ENCODE data around the gene SEC31B. TPM values are rescaled to one million over a fixed set of nuclear protein-coding genes. Genes with fewer than 3 reads are reported as not detected.

SEC31B gene, protein sequence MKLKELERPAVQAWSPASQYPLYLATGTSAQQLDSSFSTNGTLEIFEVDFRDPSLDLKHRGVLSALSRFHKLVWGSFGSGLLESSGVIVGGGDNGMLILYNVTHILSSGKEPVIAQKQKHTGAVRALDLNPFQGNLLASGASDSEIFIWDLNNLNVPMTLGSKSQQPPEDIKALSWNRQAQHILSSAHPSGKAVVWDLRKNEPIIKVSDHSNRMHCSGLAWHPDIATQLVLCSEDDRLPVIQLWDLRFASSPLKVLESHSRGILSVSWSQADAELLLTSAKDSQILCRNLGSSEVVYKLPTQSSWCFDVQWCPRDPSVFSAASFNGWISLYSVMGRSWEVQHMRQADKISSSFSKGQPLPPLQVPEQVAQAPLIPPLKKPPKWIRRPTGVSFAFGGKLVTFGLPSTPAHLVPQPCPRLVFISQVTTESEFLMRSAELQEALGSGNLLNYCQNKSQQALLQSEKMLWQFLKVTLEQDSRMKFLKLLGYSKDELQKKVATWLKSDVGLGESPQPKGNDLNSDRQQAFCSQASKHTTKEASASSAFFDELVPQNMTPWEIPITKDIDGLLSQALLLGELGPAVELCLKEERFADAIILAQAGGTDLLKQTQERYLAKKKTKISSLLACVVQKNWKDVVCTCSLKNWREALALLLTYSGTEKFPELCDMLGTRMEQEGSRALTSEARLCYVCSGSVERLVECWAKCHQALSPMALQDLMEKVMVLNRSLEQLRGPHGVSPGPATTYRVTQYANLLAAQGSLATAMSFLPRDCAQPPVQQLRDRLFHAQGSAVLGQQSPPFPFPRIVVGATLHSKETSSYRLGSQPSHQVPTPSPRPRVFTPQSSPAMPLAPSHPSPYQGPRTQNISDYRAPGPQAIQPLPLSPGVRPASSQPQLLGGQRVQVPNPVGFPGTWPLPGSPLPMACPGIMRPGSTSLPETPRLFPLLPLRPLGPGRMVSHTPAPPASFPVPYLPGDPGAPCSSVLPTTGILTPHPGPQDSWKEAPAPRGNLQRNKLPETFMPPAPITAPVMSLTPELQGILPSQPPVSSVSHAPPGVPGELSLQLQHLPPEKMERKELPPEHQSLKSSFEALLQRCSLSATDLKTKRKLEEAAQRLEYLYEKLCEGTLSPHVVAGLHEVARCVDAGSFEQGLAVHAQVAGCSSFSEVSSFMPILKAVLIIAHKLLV
- total RNA-seq, result 42.3 and 50.5 TPM in 2 replicates

DNA sequence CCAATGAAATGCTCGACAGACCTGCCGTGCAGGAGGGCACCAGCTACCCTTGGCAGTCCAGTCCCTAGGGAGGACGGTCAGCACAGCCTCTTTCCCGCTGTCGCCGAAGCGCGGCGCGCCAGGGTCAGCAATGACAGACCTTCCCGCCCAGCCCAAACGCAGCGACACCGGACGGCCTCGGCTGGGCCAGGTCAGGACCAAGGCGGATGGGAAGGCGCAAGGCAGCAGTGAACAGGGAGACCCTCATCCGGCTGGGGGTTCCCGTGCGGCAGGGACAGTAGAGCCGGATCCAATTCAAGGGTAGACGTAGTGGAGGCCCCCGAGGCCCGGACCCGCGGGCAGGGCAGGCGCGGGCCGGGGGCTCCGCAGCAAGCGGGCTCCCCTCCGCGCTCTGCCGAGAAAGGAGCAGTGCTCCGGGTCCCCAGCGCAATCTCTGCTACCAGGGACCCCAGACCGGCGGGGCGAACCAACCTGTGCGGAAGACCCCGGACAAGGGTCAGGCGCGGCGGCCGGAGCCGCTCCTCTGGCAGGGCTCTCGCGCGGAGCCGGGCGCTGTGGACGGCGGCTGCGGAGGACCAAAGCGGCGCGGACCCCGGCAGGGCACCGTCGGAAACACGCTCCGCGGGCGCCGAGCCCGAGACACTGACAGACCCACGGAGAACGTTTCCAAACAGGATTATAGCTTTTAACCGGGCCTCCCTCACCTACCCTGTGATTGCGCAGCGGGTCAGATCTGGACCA, at the start of gene SEC31B:
Gene SEC31B (minus strand): TSS at position 551 of the 741 bp plus-strand sequence. CDS start 2,909 bp downstream, outside the sequence.
- Mint-ChIP-seq H3K27me3 (ENCODE audit: insufficient read depth) (no peaks in the 10 kb centered on the region), H3K36me3 (ENCODE audit: low read depth) (peaks cover 42% of the 10 kb centered on the region), H3K4me1 (ENCODE audit: low read depth) (peaks cover 30% of the 10 kb centered on the region), H3K27ac (no peak within 1 kb of the TSS), H3K9me3 (no peaks in the 10 kb centered on the region), H3K4me3 (no peak within 1 kb of the TSS)
- intact Hi-C loops (cut with micrococcal nuclease), result no loop called here
- DNase-seq (ENCODE audit: low spot score), result no peak

DNA sequence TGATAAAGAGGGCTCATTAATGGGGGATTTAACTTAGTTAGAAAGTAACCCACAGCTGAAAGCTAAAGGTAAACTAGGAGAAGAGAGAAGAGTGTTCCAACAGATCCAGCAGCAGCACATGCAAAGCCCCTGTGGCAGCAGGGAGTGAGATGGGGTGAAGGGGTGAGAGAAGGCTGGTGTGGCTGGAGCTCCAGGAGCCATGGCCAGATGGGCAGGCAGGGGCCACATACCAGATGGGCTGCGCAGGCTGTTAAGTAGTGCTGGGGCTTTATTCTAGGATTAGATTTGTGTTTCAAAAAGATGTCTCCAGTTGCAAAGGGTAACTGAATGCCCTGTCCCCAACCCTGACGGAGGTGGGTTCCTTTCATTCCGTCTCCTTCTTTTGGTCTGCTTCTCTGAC, 49.3 kb upstream of the SEC31B start:
- peaks cover 35% of the 10 kb centered on the region for H3K27me3 Mint-ChIP-seq (ENCODE audit: insufficient read depth)
- H3K27ac Mint-ChIP-seq, result no peak overlapping the region
- H3K4me3 Mint-ChIP-seq, result no peak overlapping the region
- H3K4me1 Mint-ChIP-seq (ENCODE audit: low read depth), result no peaks in the 10 kb centered on the region
- no peaks in the 10 kb centered on the region for H3K36me3 Mint-ChIP-seq (ENCODE audit: low read depth)
- intact Hi-C loops (cut with micrococcal nuclease), result no loop called here
- DNase-seq (ENCODE audit: low spot score), result no peak
- no peaks in the 10 kb centered on the region for H3K9me3 Mint-ChIP-seq

DNA sequence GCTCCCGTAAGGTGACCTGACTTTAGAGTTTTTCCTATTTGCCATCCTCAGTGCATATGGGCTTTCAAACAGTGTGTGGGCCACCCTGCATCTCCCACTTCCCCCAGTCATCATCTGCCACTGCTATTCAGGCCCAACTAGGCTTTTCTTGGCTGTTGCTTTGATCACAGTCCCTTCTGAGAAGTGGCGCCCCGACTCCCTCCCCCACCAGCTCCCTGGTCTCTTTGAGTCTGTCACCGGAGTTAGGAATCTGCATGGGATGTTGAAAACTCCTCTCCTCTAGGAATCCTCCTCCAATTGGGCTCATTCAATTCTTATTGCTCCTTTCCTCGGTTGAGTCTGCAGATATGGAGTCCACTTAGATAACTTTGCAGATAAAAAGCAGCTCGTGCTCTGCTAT, 48.2 kb upstream of the SEC31B start:
- Mint-ChIP-seq H3K9me3 (no peaks in the 10 kb centered on the region), H3K4me3 (no peak overlapping the region), H3K4me1 (ENCODE audit: low read depth) (no peaks in the 10 kb centered on the region), H3K36me3 (ENCODE audit: low read depth) (no peaks in the 10 kb centered on the region), H3K27me3 (ENCODE audit: insufficient read depth) (peaks cover 39% of the 10 kb centered on the region), H3K27ac (no peak overlapping the region)
- no peak for DNase-seq (ENCODE audit: low spot score)
- intact Hi-C loops (cut with micrococcal nuclease), result no loop called here

DNA sequence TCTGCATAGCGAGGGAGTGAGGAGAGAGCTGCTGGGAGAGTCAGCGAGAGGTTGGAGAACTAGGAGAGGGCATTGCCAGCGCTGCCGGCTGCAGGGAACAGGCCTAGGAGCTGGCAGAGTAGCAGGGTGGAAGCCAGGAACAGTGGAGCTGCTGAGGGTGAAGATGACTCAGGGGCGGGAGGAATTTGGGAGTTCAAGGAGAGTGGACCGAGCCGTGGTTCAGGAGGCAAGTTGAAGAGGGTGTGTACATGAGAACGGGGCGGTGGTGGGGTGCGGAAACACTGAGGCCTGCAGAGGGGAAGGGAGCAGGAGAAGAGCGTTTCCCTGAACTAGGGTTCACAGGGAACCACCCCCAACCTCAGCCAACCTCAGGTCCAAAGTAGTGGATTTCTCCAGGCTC, 47.6 kb upstream of the SEC31B start:
- intact Hi-C loops (cut with micrococcal nuclease), result no loop called here
- Mint-ChIP-seq H3K4me3 (no peak overlapping the region), H3K36me3 (ENCODE audit: low read depth) (no peaks in the 10 kb centered on the region), H3K9me3 (no peaks in the 10 kb centered on the region), H3K4me1 (ENCODE audit: low read depth) (no peaks in the 10 kb centered on the region), H3K27ac (no peak overlapping the region), H3K27me3 (ENCODE audit: insufficient read depth) (peaks cover 37% of the 10 kb centered on the region)
- no peak for DNase-seq (ENCODE audit: low spot score)

DNA sequence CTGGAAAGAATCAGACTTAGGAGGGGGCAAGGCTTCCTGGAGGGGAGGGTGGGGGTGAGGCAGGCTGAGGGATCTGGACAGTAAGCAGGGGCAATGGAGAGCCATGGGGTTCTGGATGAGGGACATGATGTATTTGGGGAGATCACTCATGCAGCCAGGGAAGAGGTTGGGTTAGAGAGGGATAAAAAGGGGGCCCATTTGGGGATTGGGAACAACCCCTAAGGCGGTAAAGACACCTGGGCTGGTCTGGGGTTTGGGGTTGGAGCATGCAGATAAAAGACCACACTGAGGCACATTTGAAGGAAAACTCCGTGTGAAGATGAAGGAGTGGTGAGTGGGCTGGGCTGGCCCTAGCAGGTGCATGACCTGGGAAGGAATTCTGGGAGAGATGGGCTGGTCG, 46.9 kb upstream of the SEC31B start:
- Mint-ChIP-seq H3K4me1 (ENCODE audit: low read depth) (peaks cover under 1% of the 10 kb centered on the region), H3K36me3 (ENCODE audit: low read depth) (no peaks in the 10 kb centered on the region), H3K27me3 (ENCODE audit: insufficient read depth) (peaks cover 37% of the 10 kb centered on the region), H3K9me3 (no peaks in the 10 kb centered on the region), H3K27ac (no peak overlapping the region), H3K4me3 (no peak overlapping the region)
- DNase-seq (ENCODE audit: low spot score), result no peak
- intact Hi-C loops (cut with micrococcal nuclease), result no loop called here

DNA sequence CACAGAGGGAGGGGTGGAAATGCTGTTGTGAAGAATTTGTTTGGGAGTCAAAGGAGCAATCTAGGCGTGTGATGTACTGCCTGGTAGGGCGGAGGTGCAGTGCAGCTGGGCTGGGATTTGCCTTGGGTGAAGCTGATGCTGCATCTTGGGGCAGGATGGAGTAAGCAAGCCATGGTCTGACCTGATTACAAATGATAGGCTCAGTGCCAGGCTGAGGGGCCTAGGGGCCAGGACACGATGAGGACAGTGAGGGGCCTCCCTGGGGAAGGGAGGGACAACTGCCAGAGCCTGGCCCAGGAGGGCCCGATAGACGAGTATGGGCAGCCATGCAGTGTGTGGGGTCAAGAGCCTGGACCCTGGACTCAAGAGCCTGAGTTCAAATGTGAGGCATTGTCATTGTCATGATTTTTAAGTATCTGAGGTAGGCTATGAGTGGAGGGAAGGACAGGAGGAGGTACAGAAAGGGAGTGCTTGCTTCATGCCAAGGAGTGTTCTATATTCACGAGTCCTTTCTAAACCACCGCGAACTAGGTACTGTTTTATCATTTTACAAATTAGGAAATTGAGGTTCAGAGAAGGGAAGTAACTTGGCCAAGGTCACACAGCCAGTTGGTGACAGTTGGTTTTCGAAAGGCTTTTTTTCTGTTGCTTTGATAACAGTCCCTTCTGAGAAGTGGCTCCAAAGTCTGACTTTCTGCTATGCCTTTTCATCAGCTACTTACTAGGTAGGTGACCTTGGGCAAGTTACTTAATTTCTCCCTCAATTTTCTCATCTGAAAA, 45.7 kb upstream of the SEC31B start:
- Mint-ChIP-seq H3K27me3 (ENCODE audit: insufficient read depth) (peaks cover 37% of the 10 kb centered on the region), H3K27ac (no peak overlapping the region), H3K36me3 (ENCODE audit: low read depth) (peaks cover 2% of the 10 kb centered on the region), H3K4me3 (no peak overlapping the region), H3K9me3 (no peaks in the 10 kb centered on the region), H3K4me1 (ENCODE audit: low read depth) (peaks cover 6% of the 10 kb centered on the region)
- DNase-seq (ENCODE audit: low spot score), result no peak
- intact Hi-C loops (cut with micrococcal nuclease), result no loop called here

DNA sequence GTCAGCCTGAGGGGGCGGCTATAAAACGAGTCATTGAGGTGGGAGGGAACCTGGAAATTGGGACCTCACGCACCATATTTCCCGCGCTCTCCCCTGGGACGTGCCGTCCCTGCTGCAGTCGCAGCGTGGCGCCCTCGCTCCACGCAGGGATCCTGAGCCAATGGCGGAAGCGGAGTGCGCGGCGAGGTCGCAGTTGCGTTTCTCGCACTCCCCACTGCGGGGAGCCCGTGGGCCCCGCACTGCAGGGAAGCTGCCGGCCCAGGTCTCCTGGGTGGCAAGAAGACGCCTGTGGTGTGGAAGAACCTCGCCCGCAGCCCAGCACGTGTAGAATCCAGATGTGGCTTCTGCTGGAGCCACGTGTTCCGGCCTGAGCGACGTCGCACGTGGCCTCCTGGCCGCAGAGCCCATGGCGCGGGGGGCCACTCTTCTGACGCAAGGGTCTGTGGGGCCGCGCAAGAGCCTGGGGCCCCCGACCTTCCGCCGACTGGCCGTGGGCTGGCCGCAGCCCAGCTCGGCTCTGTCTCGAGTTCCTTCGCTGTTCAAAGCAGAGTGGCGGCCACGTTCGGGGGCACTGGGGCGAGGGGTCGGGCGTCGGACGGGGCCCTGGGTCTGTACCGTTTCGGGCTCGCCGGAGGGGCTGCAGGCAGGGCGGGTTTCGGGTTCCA, 42.5 kb upstream of the SEC31B start:
- Mint-ChIP-seq H3K27ac (no peak overlapping the region), H3K9me3 (no peaks in the 10 kb centered on the region), H3K27me3 (ENCODE audit: insufficient read depth) (peaks cover 34% of the 10 kb centered on the region), H3K4me1 (ENCODE audit: low read depth) (peaks cover 6% of the 10 kb centered on the region), H3K4me3 (no peak overlapping the region), H3K36me3 (ENCODE audit: low read depth) (peaks cover 7% of the 10 kb centered on the region)
- DNase-seq (ENCODE audit: low spot score), result peak; percentile 72
- intact Hi-C loops (cut with micrococcal nuclease), result loop anchor here (1.0 to 5.0 kb wide), 5 partner anchors 95 to 450 kb away; no protein-coding TSS in a partner anchor

DNA sequence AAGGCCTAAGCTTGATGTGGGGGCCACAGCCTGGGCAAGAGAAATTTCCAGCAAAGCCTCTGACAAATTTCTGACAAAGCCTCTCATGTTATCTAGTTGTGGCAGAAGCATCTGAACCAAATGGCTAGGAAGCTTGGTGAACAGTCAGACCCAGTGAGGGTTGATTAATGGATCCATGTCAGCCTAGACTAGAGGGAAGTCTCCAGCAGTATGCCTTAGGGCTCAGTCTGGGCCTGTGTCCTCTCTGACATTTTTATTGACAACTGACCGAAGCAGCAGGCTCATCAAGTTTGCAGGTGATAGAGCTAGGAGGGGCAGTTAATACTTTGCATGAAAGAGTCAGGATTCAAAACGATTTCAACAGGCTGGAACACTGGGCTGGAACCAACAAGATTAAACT, 41.3 kb upstream of the SEC31B start:
- Mint-ChIP-seq H3K27ac (no peak overlapping the region), H3K4me3 (no peak overlapping the region)
- intact Hi-C loops (cut with micrococcal nuclease), result loop anchor here (5.0 kb wide), 3 partner anchors 96 to 451 kb away; no protein-coding TSS in a partner anchor

DNA sequence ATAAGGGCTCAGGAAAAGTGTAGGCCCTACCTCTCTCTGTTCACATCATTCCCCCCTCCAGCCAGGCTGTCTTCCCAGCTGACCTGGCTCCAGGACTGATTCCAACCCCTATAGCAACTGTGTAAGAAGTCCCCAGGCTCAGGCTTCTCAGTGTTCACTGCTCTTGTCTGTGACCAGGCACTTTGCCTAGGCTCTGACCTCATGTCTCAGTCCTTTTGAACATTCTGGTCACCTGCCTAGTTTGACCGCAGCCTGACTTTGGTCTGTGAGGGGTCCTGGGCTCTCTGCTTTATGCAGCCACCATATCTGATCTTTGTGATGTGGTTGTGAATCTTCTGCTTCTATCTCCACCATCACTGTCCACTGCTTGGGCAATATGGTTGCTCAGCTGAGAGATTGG, 40.6 kb upstream of the SEC31B start:
- Mint-ChIP-seq H3K27me3 (ENCODE audit: insufficient read depth) (peaks cover 20% of the 10 kb centered on the region), H3K4me1 (ENCODE audit: low read depth) (peaks cover 6% of the 10 kb centered on the region), H3K9me3 (no peaks in the 10 kb centered on the region), H3K36me3 (ENCODE audit: low read depth) (peaks cover 16% of the 10 kb centered on the region), H3K27ac (no peak overlapping the region), H3K4me3 (no peak overlapping the region)
- intact Hi-C loops (cut with micrococcal nuclease), result loop anchor here (1.0 to 5.0 kb wide), 4 partner anchors 97 to 452 kb away; no protein-coding TSS in a partner anchor
- DNase-seq (ENCODE audit: low spot score), result no peak

More for the DNA sequence above, 41.3 kb upstream of the SEC31B start:
- Mint-ChIP-seq H3K27me3 (ENCODE audit: insufficient read depth) (peaks cover 22% of the 10 kb centered on the region), H3K9me3 (no peaks in the 10 kb centered on the region), H3K4me1 (ENCODE audit: low read depth) (peaks cover 6% of the 10 kb centered on the region), H3K36me3 (ENCODE audit: low read depth) (peaks cover 11% of the 10 kb centered on the region)
- no peak for DNase-seq (ENCODE audit: low spot score)

DNA sequence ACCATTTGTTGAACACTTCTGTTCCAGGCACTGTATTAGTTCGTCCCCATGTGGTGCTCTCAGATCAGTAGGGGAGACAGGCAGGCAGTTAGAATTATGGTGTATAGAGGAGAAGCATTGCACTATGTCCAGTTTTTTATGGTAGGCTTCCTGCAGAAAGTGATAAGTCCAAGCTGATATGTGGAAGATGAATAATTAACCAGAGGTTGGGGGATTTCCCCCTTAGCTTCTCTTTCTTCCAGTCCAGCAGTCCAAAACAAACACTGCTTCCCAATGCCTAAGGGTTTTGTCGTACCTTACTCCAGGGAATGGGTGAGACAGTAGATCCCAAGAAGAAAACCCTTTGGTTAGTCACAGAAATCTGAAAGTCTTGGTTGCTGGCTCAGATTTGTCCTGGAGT, 35.2 kb upstream of the SEC31B start:
- H3K4me3 Mint-ChIP-seq, result no peak overlapping the region
- no peak overlapping the region for H3K27ac Mint-ChIP-seq
- H3K27me3 Mint-ChIP-seq (ENCODE audit: insufficient read depth), result no peaks in the 10 kb centered on the region
- DNase-seq (ENCODE audit: low spot score), result no peak
- H3K4me1 Mint-ChIP-seq (ENCODE audit: low read depth), result no peaks in the 10 kb centered on the region
- intact Hi-C loops (cut with micrococcal nuclease), result no loop called here
- no peaks in the 10 kb centered on the region for H3K9me3 Mint-ChIP-seq
- peaks cover 22% of the 10 kb centered on the region for H3K36me3 Mint-ChIP-seq (ENCODE audit: low read depth)

DNA sequence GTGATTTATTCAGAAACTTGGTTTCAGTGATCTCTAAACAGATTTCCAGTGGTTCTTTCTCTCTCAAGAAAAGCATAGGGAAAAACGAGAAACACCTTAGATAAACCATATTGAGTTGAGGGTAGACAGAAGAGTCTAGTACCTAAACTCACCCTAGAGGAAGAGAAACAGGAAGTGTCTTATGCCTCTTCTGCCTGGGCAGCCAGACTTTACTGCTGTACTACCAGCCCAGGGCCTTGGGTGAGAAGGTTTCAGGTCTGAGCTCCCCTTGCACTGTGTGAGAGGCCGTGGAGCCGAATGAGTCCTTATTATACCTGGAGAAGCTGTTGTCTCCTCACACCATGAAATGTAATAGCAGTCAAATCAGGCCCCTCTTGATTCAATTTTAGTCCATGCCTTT, 34.3 kb upstream of the SEC31B start:
- no peak overlapping the region for H3K27ac Mint-ChIP-seq
- no peaks in the 10 kb centered on the region for H3K27me3 Mint-ChIP-seq (ENCODE audit: insufficient read depth)
- H3K4me1 Mint-ChIP-seq (ENCODE audit: low read depth), result no peaks in the 10 kb centered on the region
- no peaks in the 10 kb centered on the region for H3K9me3 Mint-ChIP-seq
- no peak for DNase-seq (ENCODE audit: low spot score)
- peaks cover 29% of the 10 kb centered on the region for H3K36me3 Mint-ChIP-seq (ENCODE audit: low read depth)
- H3K4me3 Mint-ChIP-seq, result no peak overlapping the region
- intact Hi-C loops (cut with micrococcal nuclease), result no loop called here

Measured in activated T-helper 1 cell treated with anti-CD3 and anti-CD28 coated beads, Interleukin-12 subunit alpha, Interleukin-12 subunit beta, Interleukin-2, Interleukin-4 antibody, amounts not matched to agents 30 ng/mL and 10 ng/mL and 1 ng/mL, durations not matched to agents 14 hours and 24 hours and 36 hours (primary cell).